NCI-H146 (cell line): ENCODE measurements around the gene TTLL11.
A peak's percentile ranks its signal among the peaks of the same experiment; 100 is the strongest.

Source experiments
- DNase-seq: peaks from one replicate; lab custom pipeline; 2025; lab: John Stamatoyannopoulos, UW

Gene TTLL11

DNA sequence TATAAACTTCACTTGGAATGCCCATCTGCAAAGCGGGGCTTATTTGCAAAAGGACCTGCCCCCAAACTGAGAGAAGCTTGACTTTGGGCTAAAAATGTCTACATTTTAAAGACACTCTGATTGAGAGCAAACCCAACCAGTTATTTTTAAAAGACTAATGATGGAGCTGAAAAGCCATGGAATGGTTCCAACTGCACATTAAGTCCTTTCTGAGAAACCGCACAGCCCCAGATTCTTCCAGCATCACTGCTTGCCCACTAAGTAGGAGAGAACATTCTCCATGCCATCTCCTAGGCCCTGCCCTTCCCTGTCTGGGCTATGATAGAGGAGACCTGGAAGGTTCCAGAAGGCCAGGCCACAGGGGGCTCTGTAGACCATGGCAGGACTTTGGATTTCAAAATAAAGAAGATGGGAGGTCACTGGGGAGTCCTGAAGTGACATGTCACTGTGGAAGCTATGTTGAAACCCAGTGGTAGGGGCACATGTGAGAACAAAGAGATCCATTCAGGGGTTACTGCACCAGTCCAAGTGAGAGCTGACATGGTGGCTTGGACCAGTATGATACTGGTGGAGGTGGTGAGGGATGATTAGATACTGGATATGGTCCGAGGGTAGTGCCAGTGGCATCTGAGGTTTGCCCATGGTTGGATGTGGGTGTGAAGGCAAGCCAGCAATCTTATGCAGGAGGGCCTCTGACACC, 262.5 kb downstream of the TTLL11 start:
- no peak for DNase-seq

DNA sequence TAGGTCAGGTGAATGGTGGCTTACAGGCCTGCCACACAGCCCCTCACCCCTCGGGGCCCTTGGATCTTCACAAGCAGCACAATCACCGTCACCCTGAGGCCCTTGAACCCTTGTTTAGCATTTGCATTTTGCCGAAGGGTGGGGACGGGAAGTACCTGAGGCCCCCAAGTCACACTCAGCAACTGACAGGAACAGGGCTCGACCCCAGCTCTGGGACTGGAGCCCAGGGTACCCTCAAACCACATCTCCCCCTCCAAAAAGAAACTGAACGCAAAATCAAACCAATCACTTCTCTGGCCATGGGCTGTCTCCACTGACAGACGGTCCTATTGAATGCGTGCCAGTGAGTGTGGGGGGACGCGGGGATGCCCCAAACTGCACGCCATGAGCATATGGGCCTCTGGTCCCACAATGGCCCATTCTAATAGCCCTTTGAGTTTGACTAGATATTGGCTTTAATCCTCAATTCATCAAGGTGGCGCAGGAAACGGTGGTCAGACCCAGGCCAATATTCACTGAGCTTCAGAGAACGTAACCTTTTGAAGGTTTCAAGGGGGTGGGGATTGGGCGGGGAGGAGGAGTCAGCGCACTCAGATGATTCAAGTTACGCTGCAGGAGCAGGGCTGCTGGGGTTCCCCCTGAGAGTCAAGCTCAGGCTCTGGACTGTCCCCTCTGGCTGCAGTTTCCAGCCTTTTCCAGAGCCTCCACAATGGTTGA, 265.7 kb downstream of the TTLL11 start:
- DNase-seq = no peak

DNA sequence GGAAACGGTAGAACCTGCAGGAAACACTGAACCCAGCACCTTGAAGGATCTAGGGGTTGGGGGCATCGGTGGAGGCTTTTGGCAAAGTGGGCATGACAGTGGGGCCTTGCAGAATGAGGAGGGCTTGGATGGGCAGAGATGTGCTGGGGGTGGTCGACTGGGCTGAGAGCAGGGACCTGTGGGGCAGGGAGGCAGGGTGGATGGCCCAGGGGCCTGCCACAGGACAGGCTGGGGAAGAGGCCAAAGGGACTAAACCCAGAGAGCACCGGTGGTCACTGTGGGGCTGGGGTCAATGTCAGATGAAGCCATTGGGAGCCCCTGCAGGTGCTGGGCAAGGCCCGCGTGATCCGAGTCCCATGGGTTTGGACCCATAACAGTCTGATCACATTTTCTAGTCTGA, 266.4 kb downstream of the TTLL11 start:
- DNase-seq = no peak

DNA sequence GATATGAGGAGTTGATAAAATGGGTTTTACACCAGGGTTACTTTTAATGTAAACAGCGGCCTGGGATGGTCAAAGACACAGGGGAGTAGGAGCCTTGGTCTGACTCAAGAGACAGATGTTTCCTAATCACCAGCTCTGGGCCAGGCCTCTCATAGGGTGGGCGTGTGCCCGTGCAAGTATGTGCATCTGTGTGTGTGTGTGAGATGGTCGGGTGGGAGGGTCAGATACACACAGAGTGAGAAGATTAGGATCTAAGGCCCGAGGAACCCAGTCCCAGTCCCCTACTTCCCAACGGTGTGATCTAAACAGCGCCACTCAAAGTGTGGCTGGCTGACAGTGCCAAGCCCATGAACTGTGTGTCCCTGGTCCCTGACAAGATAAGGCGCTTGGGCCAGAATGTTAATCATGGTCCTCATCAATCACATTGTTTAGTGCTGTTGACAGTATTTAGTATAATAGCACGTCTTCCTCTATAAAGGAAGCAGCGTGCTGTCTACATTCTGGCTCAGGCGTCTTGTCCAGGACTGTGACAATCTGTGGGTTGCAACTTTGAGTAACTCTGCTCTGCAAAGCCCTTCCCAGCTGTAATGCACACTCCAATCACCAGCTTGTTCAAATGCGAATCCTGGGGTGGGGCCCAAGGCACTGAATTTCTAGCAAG, 267.9 kb downstream of the TTLL11 start:
- DNase-seq = no peak

DNA sequence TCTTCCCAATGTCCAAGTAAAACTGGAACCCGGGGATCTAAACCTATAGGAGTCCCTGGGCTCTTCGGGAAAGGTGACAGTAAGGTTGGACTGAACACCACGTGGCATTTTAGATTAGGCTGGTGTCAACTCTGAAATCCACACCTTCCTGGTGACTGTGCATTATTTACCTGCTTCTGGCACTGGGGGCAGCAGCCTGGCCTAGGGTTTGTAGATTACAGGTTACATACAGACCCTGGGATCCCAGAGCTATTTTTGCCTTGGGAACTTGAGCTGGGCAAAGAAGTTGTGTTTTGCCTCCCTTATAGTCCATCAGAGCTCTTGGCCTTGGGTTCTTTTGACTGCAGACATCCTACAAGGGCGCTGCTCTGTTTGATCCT, 268.5 kb downstream of the TTLL11 start:
- peak; percentile 8 for DNase-seq

DNA sequence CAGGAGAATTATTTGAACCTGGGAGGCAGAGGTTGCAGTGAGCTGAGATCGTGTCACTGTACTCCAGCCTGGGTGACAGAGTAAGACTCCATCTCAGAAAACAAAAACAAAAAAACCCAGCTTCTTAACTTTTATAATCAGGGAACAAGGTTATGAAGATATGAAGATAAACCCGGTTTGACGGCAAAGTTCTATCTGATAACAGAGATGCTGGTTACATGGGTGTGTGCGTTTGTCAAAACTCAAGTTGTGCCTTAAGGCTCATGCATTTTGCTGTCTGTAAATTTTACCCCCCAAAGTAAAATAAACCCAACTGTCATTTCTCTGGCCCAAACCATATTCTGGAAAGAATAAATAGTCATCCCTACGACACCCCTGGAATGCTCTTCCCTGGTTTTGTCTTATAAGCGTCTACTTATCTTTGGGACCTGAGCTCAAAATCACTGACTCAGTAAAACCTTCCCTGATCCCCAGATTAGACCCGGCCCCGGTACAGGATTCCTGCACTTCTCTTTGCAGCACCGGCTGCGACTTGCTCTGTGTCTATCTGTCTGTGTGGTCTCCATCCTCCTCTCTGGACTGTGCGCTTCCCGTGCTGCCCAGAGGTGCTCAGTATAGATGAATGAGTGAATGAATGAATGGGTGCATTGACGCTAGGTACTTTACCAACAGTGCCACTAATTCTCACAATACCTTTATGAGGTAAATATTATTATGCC, 269.5 kb downstream of the TTLL11 start:
- DNase-seq = no peak

DNA sequence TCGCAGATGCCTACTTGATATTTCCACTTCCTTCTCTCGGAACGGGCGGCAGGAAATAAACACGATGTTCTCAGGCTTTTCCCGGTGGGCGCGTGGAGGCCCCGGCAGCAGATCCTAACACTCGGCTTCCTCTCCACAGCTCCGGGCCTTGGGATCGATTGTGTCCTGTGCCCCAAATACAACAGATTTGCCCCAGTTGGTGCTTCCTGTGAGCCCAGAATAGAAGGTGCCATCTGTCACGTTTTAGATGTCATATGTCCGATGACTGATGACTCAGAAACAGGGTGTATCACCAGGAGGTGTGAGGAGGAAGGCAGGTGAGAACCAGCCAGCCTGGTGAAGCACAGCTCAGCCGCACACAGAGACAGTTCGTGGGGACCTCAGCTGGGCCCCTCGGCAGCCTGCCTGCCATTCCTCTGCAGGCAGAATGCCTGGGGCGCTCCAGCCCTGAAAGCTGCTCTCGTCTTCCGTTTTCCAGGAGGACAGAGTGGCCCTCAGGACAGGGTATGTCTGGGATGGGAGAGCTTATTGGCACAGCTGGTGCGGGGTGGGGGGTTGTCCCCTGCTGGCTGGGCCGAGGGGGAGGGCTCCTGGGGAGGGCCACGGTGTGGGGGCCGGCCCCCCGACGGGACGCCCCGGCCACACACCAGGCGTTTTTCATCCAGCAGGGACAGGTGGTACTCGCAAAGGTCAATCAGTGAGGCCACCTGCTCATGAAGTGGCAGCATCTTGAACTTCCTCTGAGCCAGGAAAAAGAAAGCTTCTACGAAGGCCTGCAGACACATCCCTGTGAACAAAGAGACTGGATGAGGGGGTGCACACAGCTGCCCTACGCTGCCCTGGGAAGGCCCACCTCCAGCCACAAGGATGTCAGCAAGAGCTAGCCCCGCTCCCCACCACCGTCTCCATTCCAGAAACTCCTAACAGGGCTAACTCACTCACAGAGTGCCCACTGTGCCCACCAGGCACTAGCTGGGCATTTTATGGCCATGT, 270.7 kb downstream of the TTLL11 start:
- DNase-seq = peak; percentile 81

DNA sequence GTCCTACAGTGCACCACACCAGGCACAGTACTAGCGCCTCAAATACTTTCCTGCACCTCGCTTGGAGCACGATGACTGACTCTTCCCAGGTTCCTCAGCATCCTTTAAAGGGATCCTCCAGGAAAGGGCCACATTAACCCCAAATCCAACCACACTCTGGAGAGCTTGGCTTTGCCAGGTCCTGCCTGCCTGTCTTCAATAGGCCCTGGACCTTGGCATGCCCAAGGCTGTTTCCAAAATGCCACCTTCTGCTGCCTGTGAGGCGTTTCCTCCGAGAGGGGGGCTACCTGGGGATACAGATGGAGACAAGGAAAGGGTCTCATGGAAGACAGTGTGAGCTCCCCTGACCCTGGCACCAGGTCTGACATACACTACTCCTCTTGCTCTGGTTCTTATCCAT, 271.8 kb downstream of the TTLL11 start:
- DNase-seq = no peak

DNA sequence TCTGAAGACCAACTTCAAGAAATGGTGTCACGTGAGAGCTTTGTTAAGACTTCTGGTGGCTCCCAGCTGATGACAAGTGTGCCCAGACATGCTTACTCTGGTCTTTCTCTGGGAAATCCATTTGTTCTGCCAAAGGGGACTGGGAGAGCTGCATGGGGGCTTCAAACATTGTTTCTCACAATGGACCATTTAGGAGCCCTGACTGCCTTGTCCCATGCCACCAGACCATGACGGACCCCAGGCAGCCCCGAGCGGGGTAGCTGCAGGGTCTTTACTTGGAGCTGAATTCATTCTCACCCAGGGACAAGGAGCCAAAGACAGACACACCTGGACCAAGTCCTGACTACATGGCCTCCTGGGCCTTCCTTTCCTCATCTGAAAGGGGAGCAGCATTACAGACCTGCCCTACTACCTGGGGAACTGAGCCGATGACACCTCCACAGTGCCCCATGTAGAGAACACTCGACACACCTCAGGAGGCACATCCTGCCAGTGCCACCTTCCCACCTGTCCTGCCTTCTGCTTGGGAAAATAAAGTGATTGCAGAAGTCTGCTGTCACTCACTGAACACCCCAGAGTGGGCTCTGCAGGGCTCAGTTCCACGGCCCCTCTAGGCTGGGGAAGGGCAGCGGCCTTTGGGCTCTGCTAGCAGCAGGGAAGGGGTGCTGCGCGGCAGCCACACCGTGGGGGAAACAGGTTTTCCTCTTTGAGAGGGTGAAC, 272.7 kb downstream of the TTLL11 start:
- no peak for DNase-seq

DNA sequence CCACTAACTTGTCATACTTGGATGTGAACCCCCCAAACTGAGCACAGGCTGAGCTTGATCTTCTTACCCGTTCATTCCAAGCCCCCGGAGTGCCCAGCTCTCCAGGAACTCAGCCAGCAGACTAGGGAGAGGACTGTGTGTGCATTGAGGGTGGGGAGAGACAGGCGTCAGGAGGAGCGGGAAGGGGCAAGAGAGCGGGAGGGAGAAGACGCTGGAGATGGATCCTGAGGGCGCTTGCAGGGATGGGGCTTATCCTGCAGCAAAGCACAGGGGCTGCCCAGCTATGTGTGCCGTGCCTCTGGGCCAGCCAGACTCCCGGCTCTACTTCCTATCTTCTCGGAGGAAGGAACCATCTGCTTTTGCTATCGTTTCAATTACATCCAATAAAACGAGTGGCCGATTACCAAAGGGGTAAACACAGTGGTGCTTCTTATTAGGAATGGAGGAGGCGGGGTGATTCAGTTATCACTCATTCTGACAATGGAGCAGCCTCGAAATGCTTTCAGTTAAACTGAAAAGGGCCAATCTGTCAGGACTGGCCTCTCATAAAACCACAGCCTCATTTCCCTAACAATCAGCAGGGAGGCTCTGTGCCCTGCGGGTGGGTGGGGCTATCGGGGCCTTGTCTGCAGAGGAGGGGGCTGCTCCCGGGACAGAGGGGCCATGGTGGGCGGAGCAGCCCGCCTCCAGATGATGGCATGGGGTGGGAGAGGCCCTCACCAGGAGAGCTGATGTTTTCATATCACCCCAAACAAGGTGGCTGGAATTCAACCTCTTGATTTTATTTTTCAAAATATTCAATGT, 273.5 kb downstream of the TTLL11 start:
- peak; percentile 40 for DNase-seq

DNA sequence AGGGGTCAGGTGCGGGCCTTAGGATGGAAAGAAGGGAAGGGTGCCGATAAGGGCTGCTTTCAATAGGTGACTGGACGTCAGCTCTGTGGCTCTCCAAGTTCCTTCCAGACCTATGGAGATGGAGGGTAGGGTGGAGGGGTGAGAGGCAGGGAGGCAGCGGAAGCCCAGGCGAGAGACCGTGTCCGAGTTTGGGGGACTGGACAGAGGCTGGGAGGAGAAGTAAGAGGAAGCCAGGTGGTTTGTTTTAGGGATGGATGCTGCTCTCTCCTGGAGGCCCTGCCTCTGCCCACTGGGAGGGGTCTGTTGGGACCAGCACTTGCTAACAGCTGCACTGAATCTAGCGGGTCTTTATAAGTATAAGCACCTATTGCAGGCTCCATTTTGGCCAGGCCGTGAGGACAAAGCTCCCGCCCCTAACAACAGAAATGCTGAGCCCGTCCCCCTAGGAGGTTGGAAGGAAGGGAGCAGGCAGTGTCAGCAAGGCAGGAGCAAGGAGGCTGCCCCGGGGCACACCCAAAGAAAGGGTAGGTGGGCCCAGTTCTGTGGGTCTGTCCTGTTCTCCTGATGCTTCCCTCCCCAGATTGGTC, 274.2 kb downstream of the TTLL11 start:
- no peak for DNase-seq

DNA sequence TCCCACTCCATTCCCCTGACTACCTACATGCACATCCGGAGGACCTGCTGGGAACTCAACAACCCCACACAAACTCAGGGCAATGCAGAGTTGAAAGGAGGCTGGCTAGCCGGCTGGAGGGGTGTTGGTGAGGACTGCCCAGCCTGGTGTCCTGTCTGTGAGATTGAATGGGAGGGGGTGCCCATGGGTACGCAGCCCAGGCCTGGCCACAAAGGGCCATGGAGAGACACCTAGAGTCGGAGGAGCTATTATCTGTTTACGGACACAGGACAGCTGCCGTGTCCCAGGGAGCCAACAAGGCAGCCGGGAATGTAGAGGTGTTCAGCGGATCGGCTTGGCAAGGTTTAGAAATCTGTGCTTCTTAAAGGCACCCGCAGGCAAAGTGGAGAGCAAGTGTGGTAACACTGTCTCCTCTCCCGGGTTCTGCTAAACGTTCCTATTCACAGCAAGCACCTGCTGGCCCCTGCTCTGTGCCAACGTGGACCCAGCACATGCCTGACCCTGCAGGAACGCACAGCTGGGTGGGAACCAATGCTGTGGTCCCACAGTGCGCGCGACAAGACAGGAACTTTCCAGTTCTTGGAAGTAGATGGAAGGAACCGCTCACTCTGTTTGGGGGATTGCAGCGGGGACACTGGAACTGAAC, 275.0 kb downstream of the TTLL11 start:
- no peak for DNase-seq

DNA sequence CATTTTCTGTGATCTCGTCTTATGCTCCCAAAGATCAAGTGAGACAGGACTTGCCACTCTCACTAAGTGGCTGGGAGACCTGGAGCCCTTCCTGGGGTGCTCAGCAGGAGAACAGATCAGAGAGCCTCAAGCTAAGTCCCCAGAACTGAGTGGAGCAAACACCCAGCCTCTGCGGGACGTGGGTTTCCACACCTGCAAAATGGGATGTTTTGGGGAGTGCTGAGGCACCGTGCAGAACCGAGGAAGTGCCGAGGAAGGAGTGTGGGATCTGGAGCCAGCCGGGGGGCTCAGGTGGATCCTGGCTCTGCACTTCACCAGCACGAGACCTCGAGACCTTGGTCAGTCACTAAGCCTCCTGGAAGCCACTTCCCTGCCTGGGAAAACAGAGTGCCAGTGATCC, 275.6 kb downstream of the TTLL11 start:
- no peak for DNase-seq

DNA sequence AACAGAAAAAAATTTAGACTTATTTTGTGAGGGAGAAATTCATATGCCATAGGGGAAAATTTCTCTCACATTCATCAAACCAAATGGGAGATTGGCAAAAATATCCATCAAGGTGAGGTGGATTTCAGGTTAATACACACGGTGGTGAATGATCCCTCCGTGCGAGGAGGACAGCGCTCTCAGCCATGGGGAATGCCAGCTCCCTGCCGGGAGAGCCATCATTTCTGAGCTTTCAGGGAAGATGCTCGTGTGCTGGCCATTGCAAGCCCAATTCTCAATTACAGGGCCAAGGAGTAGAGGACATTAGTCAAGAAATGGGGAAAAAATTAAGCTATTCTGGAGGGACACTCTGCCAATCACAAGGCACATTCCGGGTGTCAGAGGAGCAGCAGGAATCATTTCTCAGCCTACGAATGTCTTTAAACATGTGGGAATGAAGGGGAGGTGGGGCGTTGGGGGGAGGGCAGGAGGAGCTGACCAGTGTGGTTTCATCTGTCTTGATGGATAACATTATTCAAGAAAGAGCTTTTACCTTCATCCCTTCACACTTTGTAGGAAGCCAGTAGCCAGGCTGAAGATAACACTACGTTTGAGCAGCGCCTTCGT, 276.2 kb downstream of the TTLL11 start:
- DNase-seq = no peak

DNA sequence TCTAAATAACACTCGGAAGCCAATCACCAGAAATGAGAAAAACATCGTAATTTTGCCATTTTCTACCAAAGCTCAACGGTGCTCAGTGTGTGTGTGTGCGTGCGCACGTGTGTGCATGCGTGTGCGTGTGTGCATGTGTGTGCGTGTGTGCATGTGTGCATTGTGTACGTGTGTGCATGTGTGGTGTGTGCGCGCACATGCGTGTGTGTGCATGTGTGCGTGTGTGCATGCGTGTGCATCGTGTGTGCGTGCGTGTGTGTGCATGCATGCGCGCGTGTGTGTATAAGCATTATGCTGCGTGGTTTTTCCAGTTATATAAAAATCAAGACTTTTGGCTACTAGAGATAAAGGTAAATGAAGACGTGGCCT, 276.7 kb downstream of the TTLL11 start:
- DNase-seq = no peak

DNA sequence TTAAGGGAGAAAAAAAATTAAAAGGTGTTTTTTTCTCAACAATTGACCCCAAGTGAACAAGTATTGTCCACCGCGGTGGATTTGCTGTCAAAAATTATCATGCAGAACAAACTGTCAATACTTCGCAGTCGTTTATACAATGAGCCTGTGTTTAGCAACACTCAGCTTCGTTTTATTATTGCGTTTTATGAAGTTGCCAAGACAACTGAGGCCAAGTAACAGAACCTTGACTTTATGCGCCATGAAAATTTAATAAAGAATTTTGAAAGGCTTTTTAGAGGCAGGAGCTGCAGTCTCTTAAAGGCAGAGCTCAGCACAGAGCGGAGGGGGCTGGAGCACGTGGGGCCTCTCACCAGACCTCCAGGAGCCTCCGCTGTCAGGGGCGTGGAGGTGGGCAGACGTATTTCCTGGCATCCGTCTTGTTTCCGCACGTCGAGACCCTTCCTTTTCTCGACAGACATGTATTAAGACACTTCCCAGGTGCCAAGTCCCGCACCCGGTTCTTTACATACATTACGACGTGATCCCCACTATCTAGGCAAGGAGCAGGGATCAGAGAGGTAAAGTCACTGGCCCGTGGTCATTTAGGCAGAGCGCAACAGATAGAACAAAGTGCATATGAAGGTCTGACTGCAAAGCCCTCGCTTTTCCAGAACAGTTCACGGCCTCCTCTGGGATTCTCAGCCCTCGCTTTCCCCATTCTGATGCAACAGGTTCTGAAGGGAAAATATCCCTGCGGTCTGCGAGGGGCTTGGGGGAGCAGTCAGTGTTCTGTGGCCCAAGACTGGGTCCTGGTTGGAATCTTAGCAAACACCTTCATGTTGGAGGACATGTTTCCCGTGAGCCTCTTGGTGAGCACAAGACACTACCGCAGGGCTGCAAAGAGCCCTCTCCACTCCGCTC, 277.3 kb downstream of the TTLL11 start:
- no peak for DNase-seq

DNA sequence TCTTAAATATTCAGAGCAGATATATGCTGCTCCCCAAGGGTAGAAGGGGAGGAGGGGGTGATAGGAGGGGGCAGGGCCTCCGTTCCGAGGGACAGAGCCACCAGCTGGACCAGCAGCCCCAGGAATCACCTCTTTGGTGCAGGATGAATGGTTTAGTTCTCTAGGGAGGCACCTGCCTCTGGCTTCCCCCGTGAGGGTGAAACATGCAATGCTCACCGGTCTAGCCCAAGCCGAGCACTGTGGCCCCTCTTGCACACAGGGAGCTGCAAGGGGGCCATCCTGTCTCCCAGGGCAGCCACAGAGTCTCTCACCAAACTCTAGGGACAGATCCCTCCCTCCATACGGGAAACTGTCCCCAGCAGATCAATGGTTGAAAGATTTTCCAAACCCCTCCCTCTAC, 278.0 kb downstream of the TTLL11 start:
- no peak for DNase-seq

DNA sequence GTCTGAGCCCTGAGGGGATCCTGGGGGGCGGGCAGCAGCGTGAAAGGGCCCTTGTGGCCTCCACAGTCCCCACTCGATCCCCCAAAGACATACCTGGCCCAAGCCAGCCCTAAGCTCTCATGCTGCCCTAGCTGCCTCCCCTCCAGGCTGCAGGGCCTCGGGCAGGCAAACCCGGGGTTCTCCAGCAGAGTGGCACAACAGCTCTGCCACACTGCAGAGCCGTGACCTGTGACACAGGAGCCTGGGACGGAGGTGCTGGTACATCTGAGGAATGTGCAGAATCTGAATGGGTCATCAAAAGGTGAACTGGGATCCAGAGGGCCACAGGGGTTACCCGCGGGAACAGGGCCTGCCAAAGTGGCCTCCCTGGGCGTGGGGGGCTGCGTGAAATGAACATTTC, 278.5 kb downstream of the TTLL11 start:
- no peak for DNase-seq
